ENCODE data around the gene RAD9B. TPM values are rescaled to one million over a fixed set of nuclear protein-coding genes. Genes with fewer than 3 reads are reported as not detected.
A peak's percentile ranks its signal among the peaks of the same experiment; 100 is the strongest.

The RAD9B gene
- total and polyA plus RNA-seq, 9 of the 15 experiments (the other 6 are each of a cell fraction or from before 2014, with no cell fraction given) = 0.05 to 0.83 (median 0.32) TPM

- no peak for TF ChIP-seq TSHZ1 (CRISPR knock-in tag; IDR thresholded peaks at IDR 0.05)
- TF ChIP-seq ZNF316 (IDR thresholded peaks at IDR 0.05) = no peak
- peak; percentile 36; the same call in 1 of the 2 replicates for TF ChIP-seq ARID2 (IDR thresholded peaks at IDR 0.05)
- TF ChIP-seq CBFB (CRISPR knock-in tag; IDR thresholded peaks at IDR 0.05) = no peak
- TF ChIP-seq SP1 (CRISPR knock-in tag; IDR thresholded peaks at IDR 0.05) = no peak
- no peak for TF ChIP-seq MYC (IDR thresholded peaks at IDR 0.05; ENCODE audit: low read depth, low read length)
- TF ChIP-seq MYC (CRISPR knock-in tag; IDR thresholded peaks at IDR 0.05; ENCODE audit: borderline replicate concordance, low read depth) = no peak
- TF ChIP-seq MECOM (CRISPR knock-in tag; IDR thresholded peaks at IDR 0.05) = no peak
- TF ChIP-seq ZNF165 (CRISPR knock-in tag; IDR thresholded peaks at IDR 0.05; ENCODE audit: borderline replicate concordance) = no peak
- TF ChIP-seq PML (IDR thresholded peaks at IDR 0.05; ENCODE audit: low read length) = no peak
- TF ChIP-seq SRSF9 (IDR thresholded peaks at IDR 0.05; ENCODE audit: borderline replicate concordance, low read depth, low read length) = no peak
- no peak for TF ChIP-seq RERE (CRISPR knock-in tag; IDR thresholded peaks at IDR 0.05; ENCODE audit: borderline replicate concordance)
- no peak for TF ChIP-seq STAT5B (CRISPR knock-in tag; IDR thresholded peaks at IDR 0.05)
- no peak for TF ChIP-seq THAP7 (CRISPR knock-in tag; IDR thresholded peaks at IDR 0.05)
- no peak for TF ChIP-seq ERF (CRISPR knock-in tag; IDR thresholded peaks at IDR 0.05)
- TF ChIP-seq ID3 (CRISPR knock-in tag; IDR thresholded peaks at IDR 0.05) = no peak
- TF ChIP-seq ID3 (tag; IDR thresholded peaks at IDR 0.05) = no peak
- no peak for TF ChIP-seq NCOA6 (IDR thresholded peaks at IDR 0.05)
Measured at GRCh38 chr12:110467847-110468213, 34.3 kb upstream of the RAD9B start (continued).

All from K562 (cell line).